Measurements from ENCODE around the gene GPR137.

The GPR137 gene

DNA sequence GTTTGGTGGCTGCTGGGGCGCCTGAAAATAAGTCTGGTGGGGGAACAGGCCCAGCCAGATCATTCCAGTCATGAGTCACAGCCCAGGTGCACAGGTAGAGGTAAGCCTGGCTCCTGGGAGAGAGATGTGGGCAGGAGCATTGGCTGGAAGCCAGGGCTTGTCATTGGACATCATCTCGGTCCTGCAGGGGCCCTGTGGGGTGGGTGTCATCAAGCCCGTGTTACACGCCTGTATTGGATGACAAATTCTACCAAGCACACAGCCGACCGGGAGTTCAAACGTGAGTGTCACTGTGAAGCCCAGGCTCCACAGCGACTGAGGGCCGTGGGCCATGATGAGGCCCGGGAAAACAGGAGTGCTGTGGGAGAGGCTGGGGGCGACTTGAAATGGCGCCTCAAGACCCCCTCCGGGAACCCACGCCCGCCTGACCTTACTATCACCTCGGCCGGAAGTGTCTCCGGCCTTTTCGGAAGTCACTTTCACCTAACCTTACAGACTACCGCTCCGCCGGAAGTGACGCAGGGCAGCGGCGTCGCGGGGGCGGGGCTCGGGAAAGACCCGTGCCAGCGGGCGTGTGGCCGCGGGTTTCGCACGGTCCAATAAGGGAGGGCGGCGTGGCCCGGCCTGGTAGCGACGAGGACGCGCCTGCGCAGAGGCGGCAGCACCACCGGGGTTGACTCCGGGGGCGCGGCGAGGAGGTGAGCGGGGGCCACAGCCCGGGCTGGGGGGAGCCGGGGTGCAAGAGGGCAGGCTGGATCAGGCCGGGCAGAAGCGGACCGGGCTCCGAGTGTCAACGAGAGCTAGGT, 45.0 kb upstream of the GPR137 start, which contains the start of gene FKBP2:
Gene FKBP2 (plus strand): TSS at position 661 of the 806 bp plus-strand sequence. CDS start 1,293 bp downstream, outside the sequence.
- H3K27ac ChIP-seq (ENCODE audit: low read depth, low read length): peak within 1 kb of the TSS; percentile 95

DNA sequence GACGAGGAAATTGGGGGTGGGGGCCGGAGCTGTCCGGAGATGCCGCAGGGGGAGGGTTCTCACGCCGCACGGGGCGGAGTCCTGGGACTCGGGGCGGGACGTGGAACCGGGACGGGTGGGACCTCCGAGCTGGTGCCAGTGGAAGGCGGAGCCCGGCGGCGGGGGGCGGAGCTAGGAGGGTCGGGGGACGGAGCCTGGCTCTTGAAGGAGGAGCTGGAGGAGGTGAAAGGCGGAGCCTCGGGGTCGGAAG, 44.5 kb upstream of the GPR137 start:
- Histone ChIP-seq H3K4me1 (ENCODE audit: control insufficient read depth, low read depth, low read length) (peaks cover 6% of the 10 kb centered on the region), H3K18ac (ENCODE audit: low read length) (peak overlapping the region; percentile 75), H3K23ac (ENCODE audit: low read length) (no peak overlapping the region), H3K56ac (ENCODE audit: low read length) (peak overlapping the region; percentile 94), H3K4me3 (ENCODE audit: low read length) (peak overlapping the region; percentile 76), H4K8ac (ENCODE audit: low read depth, low read length) (peak overlapping the region; percentile 83), H3K36me3 (ENCODE audit: control insufficient read depth, insufficient read depth, low read length) (peaks cover 1% of the 10 kb centered on the region), H2BK5ac (ENCODE audit: low read length) (peak overlapping the region; percentile 67), H3K9ac (ENCODE audit: low read length) (peak overlapping the region; percentile 93), H2BK120ac (ENCODE audit: low read depth, low read length) (no peak overlapping the region), H4K5ac (ENCODE audit: low read length) (no peak overlapping the region), H3K79me2 (ENCODE audit: control insufficient read depth, insufficient read depth, low read length) (peaks cover 21% of the 10 kb centered on the region), H3K4ac (ENCODE audit: low read depth, low read length) (peak overlapping the region; percentile 90), H2AK5ac (ENCODE audit: low read length) (no peak overlapping the region), H3K79me1 (ENCODE audit: low read length) (peaks cover 7% of the 10 kb centered on the region), H3K27me3 (ENCODE audit: insufficient read depth, low read length, poor library complexity) (no peaks in the 10 kb centered on the region), H2BK15ac (replicated peaks; ENCODE audit: low read depth) (no peak overlapping the region), H3K4me2 (ENCODE audit: low read length) (peak overlapping the region; percentile 36), H3K27ac (ENCODE audit: low read depth, low read length) (peak overlapping the region; percentile 95)
- no CpG with 5 or more reads among the region's 24 CpGs for WGBS (ENCODE audit: extremely low coverage, insufficient coverage, low lambda C conversion rate)
- no peak for DNase-seq

More for the DNA sequence above, 45.0 kb upstream of the GPR137 start, which contains the start of gene FKBP2:
- no peaks in the 10 kb centered on the region for H3K27me3 ChIP-seq (ENCODE audit: insufficient read depth, low read length, poor library complexity)
- peak within 1 kb of the TSS; percentile 83 for H3K4me2 ChIP-seq (ENCODE audit: low read length)
- DNase-seq: peak; percentile 98
- WGBS (ENCODE audit: extremely low coverage, insufficient coverage, low lambda C conversion rate): no CpG with 5 or more reads among the region's 58 CpGs
- peak within 1 kb of the TSS; percentile 90 for H2AK5ac ChIP-seq (ENCODE audit: low read length)
- peaks cover 6% of the 10 kb centered on the region for H3K4me1 ChIP-seq (ENCODE audit: control insufficient read depth, low read depth, low read length)
- peak within 1 kb of the TSS; percentile 94 for H3K4ac ChIP-seq (ENCODE audit: low read depth, low read length)
- peak within 1 kb of the TSS; percentile 93 for H3K18ac ChIP-seq (ENCODE audit: low read length)
- peak within 1 kb of the TSS; percentile 97 for H3K56ac ChIP-seq (ENCODE audit: low read length)
- H3K4me3 ChIP-seq (ENCODE audit: low read length): peak within 1 kb of the TSS; percentile 88
- H3K23ac ChIP-seq (ENCODE audit: low read length): peak within 1 kb of the TSS; percentile 89
- peaks cover 16% of the 10 kb centered on the region for H3K79me2 ChIP-seq (ENCODE audit: control insufficient read depth, insufficient read depth, low read length)
- peak within 1 kb of the TSS; percentile 87 for H4K5ac ChIP-seq (ENCODE audit: low read length)
- peak within 1 kb of the TSS; percentile 6 for H2BK120ac ChIP-seq (ENCODE audit: low read depth, low read length)
- peak within 1 kb of the TSS; percentile 96 for H3K9ac ChIP-seq (ENCODE audit: low read length)
- peaks cover 1% of the 10 kb centered on the region for H3K36me3 ChIP-seq (ENCODE audit: control insufficient read depth, insufficient read depth, low read length)
- peak within 1 kb of the TSS; percentile 95 for H2BK5ac ChIP-seq (ENCODE audit: low read length)
- peaks cover 7% of the 10 kb centered on the region for H3K79me1 ChIP-seq (ENCODE audit: low read length)
- peak within 1 kb of the TSS; percentile 83 for H4K8ac ChIP-seq (ENCODE audit: low read depth, low read length)
- H2BK15ac ChIP-seq (replicated peaks; ENCODE audit: low read depth): no peak within 1 kb of the TSS

DNA sequence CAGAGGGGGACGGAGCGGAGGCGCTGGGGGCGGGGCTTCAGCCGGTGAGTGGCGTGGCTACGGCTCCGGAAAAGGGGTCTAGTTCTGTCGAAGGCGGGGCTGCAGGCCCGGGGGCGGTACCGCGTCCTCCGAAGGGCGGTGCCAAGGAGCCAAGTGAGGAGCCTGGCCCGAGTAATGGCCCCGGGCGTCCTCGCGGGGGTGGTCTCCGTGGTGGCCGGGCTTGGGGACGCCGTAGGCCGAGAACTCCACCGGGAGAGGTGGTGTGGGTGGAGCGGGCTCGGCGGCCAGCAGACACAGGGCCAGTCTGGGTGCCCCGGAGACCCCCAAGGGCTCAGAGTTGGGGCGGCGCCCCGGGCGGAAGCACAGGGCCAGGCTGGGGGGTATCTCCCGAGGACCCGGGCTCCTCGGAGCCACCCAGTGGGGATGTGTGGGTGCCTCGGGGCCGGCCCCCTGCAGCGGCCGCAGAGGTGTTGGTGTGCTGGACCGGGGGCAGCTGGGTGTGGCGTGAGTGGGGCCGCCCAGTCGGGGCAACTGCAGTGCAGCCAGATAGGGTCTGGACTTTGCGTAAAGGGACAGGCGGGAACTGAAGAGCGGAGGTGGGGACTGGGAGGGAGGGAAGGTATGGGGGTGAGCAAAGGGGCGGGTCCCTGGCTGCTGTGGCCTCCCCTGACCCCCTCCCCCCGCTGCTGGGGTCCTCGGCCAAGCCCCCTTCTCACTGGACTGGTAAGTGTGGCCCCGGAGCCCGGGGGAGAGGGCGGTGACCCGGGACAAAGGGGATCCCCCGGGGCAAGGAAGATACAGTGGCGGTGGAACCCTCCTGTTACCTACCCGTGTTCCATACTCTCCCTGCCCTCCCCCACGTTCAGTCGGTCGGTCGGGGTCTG, 43.9 kb upstream of the GPR137 start:
- peak overlapping the region; percentile 97 for H3K56ac ChIP-seq (ENCODE audit: low read length)
- H2BK5ac ChIP-seq (ENCODE audit: low read length): peak overlapping the region; percentile 88
- peak overlapping the region; percentile 88 for H3K4me3 ChIP-seq (ENCODE audit: low read length)
- peak overlapping the region; percentile 88 for H3K27ac ChIP-seq (ENCODE audit: low read depth, low read length)
- H3K79me1 ChIP-seq (ENCODE audit: low read length): peaks cover 7% of the 10 kb centered on the region
- peak overlapping the region; percentile 94 for H3K4ac ChIP-seq (ENCODE audit: low read depth, low read length)
- peaks cover 23% of the 10 kb centered on the region for H3K79me2 ChIP-seq (ENCODE audit: control insufficient read depth, insufficient read depth, low read length)
- H4K5ac ChIP-seq (ENCODE audit: low read length): no peak overlapping the region
- H2BK120ac ChIP-seq (ENCODE audit: low read depth, low read length): no peak overlapping the region
- H3K4me1 ChIP-seq (ENCODE audit: control insufficient read depth, low read depth, low read length): peaks cover 6% of the 10 kb centered on the region
- H3K18ac ChIP-seq (ENCODE audit: low read length): peak overlapping the region; percentile 93
- H2BK15ac ChIP-seq (replicated peaks; ENCODE audit: low read depth): no peak overlapping the region
- DNase-seq: peak; percentile 99
- H3K23ac ChIP-seq (ENCODE audit: low read length): peak overlapping the region; percentile 89
- H3K27me3 ChIP-seq (ENCODE audit: insufficient read depth, low read length, poor library complexity): no peaks in the 10 kb centered on the region
- WGBS (ENCODE audit: extremely low coverage, insufficient coverage, low lambda C conversion rate): no CpG with 5 or more reads among the region's 63 CpGs
- H3K9ac ChIP-seq (ENCODE audit: low read length): peak overlapping the region; percentile 96
- H3K36me3 ChIP-seq (ENCODE audit: control insufficient read depth, insufficient read depth, low read length): peaks cover 1% of the 10 kb centered on the region
- H3K4me2 ChIP-seq (ENCODE audit: low read length): peak overlapping the region; percentile 79
- peak overlapping the region; percentile 69 for H2AK5ac ChIP-seq (ENCODE audit: low read length)
- H4K8ac ChIP-seq (ENCODE audit: low read depth, low read length): no peak overlapping the region

DNA sequence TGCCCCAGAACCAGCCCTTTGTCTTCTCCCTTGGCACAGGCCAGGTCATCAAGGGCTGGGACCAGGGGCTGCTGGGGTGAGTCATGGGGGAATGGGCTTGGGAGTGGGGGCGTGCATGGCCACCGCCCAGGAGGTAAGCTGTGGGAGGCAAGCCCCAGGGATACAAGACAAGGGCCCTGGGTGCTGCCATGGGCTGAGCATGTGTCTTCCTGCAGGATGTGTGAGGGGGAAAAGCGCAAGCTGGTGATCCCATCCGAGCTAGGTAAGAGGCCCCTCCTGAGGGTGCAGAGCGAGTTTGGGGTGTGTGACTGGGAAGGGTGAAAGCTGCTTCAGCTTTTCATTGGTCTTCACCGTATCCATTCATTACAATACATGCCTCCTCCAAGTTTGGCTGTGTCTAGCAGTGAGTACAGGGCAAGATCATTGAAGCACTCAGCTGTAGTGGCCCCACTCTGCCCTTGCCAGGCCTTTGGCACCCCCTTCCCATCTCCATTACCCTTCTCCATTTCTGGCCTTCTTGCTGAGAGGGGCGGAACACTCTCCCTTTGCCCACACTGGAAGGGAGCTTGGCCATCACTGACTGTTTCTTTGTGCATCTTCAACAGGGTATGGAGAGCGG, 42.3 kb upstream of the GPR137 start:
- H3K18ac ChIP-seq (ENCODE audit: low read length): no peak overlapping the region
- no peak overlapping the region for H4K8ac ChIP-seq (ENCODE audit: low read depth, low read length)
- H4K5ac ChIP-seq (ENCODE audit: low read length): no peak overlapping the region
- H3K27me3 ChIP-seq (ENCODE audit: insufficient read depth, low read length, poor library complexity): no peaks in the 10 kb centered on the region
- no peak overlapping the region for H3K4me3 ChIP-seq (ENCODE audit: low read length)
- H3K56ac ChIP-seq (ENCODE audit: low read length): no peak overlapping the region
- no CpG with 5 or more reads among the region's 8 CpGs for WGBS (ENCODE audit: extremely low coverage, insufficient coverage, low lambda C conversion rate)
- H2AK5ac ChIP-seq (ENCODE audit: low read length): no peak overlapping the region
- H3K4me1 ChIP-seq (ENCODE audit: control insufficient read depth, low read depth, low read length): peaks cover 11% of the 10 kb centered on the region
- H3K27ac ChIP-seq (ENCODE audit: low read depth, low read length): no peak overlapping the region
- no peak overlapping the region for H3K23ac ChIP-seq (ENCODE audit: low read length)
- no peak overlapping the region for H3K4ac ChIP-seq (ENCODE audit: low read depth, low read length)
- no peak overlapping the region for H2BK120ac ChIP-seq (ENCODE audit: low read depth, low read length)
- no peak overlapping the region for H3K4me2 ChIP-seq (ENCODE audit: low read length)
- no peak overlapping the region for H2BK5ac ChIP-seq (ENCODE audit: low read length)
- H3K79me2 ChIP-seq (ENCODE audit: control insufficient read depth, insufficient read depth, low read length): peaks cover 23% of the 10 kb centered on the region
- H3K79me1 ChIP-seq (ENCODE audit: low read length): peaks cover 7% of the 10 kb centered on the region
- peaks cover 1% of the 10 kb centered on the region for H3K36me3 ChIP-seq (ENCODE audit: control insufficient read depth, insufficient read depth, low read length)
- no peak for DNase-seq
- H3K9ac ChIP-seq (ENCODE audit: low read length): peak overlapping the region; percentile 29
- H2BK15ac ChIP-seq (replicated peaks; ENCODE audit: low read depth): no peak overlapping the region

DNA sequence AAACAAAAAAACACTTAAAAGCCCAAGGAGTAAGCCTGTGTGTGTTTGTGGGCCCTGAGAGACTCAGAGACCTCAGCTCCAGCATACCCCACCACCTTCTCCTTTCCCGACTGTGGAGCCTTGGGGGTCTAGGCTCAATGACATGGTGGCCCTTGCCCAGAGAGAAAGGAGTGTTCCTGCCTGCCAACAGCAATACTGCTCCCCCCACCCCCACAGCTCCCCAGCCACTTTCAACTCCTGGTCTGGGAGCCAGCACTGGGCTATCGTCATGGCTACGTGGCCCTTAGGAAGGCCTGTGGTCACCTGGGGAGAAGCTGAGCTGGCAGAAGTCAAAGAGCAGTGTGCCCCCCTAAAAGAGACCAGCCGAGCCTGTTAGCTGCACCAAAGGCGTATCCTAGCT, 41.5 kb upstream of the GPR137 start:
- no peak overlapping the region for H4K5ac ChIP-seq (ENCODE audit: low read length)
- peaks cover 7% of the 10 kb centered on the region for H3K79me1 ChIP-seq (ENCODE audit: low read length)

More for the DNA sequence above, 41.5 kb upstream of the GPR137 start:
- H3K4me1 ChIP-seq (ENCODE audit: control insufficient read depth, low read depth, low read length): peaks cover 15% of the 10 kb centered on the region
- peaks cover 23% of the 10 kb centered on the region for H3K79me2 ChIP-seq (ENCODE audit: control insufficient read depth, insufficient read depth, low read length)
- no peak overlapping the region for H3K18ac ChIP-seq (ENCODE audit: low read length)
- no peak overlapping the region for H2AK5ac ChIP-seq (ENCODE audit: low read length)
- H3K4me3 ChIP-seq (ENCODE audit: low read length): no peak overlapping the region
- H3K36me3 ChIP-seq (ENCODE audit: control insufficient read depth, insufficient read depth, low read length): peaks cover 1% of the 10 kb centered on the region
- no peak overlapping the region for H3K56ac ChIP-seq (ENCODE audit: low read length)
- H2BK5ac ChIP-seq (ENCODE audit: low read length): no peak overlapping the region
- no peaks in the 10 kb centered on the region for H3K27me3 ChIP-seq (ENCODE audit: insufficient read depth, low read length, poor library complexity)
- no peak overlapping the region for H2BK120ac ChIP-seq (ENCODE audit: low read depth, low read length)
- H3K23ac ChIP-seq (ENCODE audit: low read length): no peak overlapping the region
- no peak for DNase-seq
- H3K4me2 ChIP-seq (ENCODE audit: low read length): no peak overlapping the region
- no CpG with 5 or more reads among the region's 5 CpGs for WGBS (ENCODE audit: extremely low coverage, insufficient coverage, low lambda C conversion rate)
- H3K4ac ChIP-seq (ENCODE audit: low read depth, low read length): no peak overlapping the region
- H4K8ac ChIP-seq (ENCODE audit: low read depth, low read length): no peak overlapping the region
- no peak overlapping the region for H2BK15ac ChIP-seq (replicated peaks; ENCODE audit: low read depth)
- no peak overlapping the region for H3K27ac ChIP-seq (ENCODE audit: low read depth, low read length)
- H3K9ac ChIP-seq (ENCODE audit: low read length): no peak overlapping the region

All from mesendoderm (in vitro differentiated cells).